ENCODE measurements around the gene CNGA2.
"Not testable (repeated sequence)": the region's sequence is repeated elsewhere in the genome, so short reads cannot be mapped to it uniquely, and the experiment has no call there.

The CNGA2 gene

GRCh38 chrX:151734446-151734845 is at the start of gene CNGA2:
Gene CNGA2, plus strand, starts transcription at chrX:151734746. Its CDS starts 3,738 bp downstream, at chrX:151738484.
- no peak for DNase-seq

DNA sequence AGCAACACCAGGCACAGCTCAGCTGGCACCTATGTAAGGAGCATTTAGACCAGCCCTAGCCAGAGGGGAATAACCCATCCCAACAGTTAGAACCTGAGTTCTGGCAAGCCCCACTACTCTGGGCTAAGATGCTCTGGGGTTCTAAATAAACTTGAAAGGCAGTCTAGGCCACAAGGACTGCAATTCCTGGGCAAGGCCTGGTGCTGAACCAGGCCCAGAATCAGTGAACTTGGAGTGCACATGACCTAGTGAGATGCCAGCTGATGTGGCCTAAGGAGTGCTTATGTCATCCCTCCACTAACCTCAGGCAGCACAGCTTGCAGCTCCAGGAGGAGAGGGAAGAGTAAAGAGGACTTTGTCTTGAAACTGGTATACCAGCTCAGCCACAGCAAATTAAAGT is 46.9 kb upstream of the CNGA2 start:
- DNase-seq, result no peak

- no peak for DNase-seq
Measured at GRCh38 chrX:151688695-151689094, 45.9 kb upstream of the CNGA2 start.

DNA sequence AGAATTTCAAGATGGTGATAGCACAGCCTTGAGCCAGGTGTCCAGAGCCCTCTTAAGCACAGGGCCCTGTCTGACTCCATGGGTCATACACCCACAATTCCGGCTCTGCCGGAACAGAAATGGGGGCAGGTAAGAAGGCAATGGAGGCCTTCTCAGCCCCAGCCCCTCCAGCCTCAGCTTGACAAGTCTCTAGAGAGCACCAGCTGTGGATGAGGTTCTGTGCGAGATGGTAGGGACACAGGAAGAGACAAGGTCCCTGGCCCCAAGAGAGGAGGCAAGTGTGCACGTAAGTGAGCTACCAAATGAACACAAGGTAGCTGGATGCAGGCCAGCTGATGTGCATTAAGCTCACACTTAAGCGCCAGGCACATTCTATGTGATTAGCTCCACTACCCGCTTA is 41.7 kb upstream of the CNGA2 start:
- DNase-seq, result no peak

- DNase-seq, result no peak
Measured at GRCh38 chrX:151694121-151694520, 40.4 kb upstream of the CNGA2 start.

DNA sequence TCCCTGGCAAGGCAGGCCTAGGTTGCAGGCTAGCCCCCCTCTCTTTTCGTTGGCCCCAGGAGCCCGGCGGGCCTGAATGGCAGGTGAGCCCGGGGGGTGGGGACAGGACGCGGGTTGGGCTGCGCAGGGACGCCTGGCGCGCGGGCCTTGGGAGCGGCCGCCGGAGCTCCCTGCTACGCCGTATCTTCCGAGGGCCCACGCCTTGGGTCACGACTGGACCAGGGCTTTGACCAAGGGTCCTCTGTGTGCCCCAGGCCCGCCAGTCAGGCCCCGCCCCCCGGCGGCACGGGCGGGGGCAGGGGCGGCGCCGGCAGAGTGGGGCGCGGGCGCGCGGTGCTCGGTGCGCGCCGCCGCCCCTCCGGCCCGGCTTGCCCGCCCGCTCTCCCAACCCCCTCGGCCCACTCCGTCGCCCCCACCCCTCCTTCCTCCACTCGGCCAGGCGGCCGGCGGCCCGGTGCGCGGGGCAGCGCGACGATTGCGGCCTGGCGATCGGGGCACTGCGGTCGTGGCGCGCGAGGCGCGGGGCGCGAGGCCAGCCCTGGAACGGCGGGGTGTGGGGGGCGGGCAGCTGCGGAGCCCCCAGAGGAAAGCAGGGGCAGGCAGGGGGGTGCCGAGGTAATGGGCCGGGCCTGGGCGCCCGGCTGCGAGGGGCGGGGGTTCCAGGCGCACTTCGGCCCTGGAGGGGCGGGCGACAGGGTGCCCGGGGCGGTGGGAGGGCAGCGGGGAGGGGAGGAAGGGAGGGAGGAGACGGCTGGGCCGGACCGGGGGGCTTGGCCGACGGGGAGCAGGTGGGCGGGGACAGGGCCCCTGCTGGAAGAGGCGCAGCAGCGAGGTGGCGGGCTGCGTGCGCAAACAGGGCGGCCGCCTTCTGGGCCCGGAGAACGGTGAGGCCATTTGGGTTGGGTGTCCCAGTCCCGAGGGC is 39.6 kb upstream of the CNGA2 start, which contains the start of gene PRRG3:
PRRG3 (plus strand) TSS at position 798 of the 922 bp plus-strand sequence. CDS start 3,357 bp downstream, outside the sequence.
- DNase-seq, result no peak

- DNase-seq, result no peak
Measured at GRCh38 chrX:151695583-151696340, 38.8 kb upstream of the CNGA2 start.

- not testable (repeated sequence) for DNase-seq
Measured at GRCh38 chrX:151697082-151697481, 37.5 kb upstream of the CNGA2 start.

GRCh38 chrX:151697522-151697921 is 37.0 kb upstream of the CNGA2 start:
- DNase-seq, result peak; percentile 29

GRCh38 chrX:151698485-151698884 is 36.1 kb upstream of the CNGA2 start:
- no peak for DNase-seq

- no peak for DNase-seq
Measured at GRCh38 chrX:151699746-151700145, 34.8 kb upstream of the CNGA2 start.

GRCh38 chrX:151700581-151700980 is 34.0 kb upstream of the CNGA2 start:
- no peak for DNase-seq

- no peak for DNase-seq
Measured at GRCh38 chrX:151701071-151701470, 33.5 kb upstream of the CNGA2 start.

- no peak for DNase-seq
Measured at GRCh38 chrX:151701531-151701930, 33.0 kb upstream of the CNGA2 start.

GRCh38 chrX:151702026-151702714 is 32.4 kb upstream of the CNGA2 start:
- DNase-seq, result no peak

GRCh38 chrX:151702741-151703340 is 31.7 kb upstream of the CNGA2 start:
- DNase-seq, result no peak

DNA sequence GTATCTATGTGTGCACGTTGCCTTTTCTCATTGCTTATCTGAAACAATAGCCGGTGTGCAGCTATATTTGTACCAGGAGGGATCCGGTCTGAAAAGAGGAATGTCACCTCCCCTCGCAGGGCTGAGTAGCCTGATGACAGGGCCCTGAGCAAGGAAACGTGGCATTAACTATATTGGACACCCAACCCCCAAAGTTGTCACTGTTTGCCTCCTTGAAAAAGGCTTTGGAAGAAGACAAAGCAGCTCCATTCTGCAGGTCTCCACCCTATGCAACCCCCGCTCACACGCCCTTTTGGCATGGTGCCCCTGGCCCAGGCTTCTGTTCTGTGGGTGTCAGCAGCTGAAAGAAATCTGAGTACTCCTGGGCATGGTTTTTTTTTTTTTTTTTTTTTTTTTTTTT is 31.1 kb upstream of the CNGA2 start:
- DNase-seq, result peak; percentile 13

DNA sequence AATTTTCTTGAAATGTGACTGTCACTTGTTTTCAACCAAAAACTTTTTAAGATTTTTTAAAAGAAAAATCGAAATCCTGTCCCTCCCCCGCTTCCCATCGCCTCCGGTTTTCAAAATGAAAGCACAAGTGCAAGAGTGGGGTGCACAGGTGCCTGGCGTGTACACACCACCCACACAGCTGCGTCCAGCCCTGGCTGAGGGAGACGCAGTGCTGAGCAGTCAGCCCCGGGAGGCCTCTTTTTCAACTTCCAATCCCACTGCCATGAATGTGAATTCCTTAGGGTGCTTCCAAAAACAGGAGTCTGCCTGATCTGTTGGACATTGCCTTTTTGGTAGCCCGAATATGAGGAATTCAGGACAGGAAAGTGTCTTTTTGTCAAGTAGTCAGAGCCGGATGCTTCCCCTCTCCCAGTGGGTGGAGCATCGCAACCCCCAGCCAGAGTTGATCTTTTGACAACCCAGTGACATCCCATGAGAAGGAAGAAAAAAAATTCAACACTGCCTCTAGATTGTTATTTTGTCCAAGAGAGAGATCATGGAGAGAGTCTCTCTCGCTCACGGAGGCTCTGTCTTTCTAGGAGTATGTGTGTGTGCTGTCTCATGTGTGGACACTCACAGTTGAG is 30.4 kb upstream of the CNGA2 start:
- DNase-seq, result no peak

DNA sequence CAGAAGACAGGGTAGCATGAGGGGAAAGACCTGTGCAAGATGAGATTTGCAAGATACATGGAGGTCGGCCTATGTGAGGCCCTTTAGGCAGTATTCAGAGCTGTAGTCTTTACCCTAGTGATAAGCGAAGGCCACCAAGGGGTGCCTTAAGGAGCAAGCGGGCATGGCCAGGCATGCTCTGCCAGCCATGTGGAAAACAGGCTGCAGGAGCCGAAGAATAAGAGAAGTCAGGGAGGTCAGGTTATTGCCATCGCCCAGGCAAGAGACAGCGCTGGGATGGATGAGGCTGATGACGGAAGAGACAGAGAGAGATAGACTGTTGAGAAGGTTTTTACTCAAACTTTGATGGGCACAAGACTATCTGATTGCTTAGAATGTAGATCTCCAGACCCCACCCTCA is 25.7 kb upstream of the CNGA2 start:
- DNase-seq, result no peak

- no peak for DNase-seq
Measured at GRCh38 chrX:151710457-151710856, 24.1 kb upstream of the CNGA2 start.

GRCh38 chrX:151711154-151711553 is 23.4 kb upstream of the CNGA2 start:
- no peak for DNase-seq

DNA sequence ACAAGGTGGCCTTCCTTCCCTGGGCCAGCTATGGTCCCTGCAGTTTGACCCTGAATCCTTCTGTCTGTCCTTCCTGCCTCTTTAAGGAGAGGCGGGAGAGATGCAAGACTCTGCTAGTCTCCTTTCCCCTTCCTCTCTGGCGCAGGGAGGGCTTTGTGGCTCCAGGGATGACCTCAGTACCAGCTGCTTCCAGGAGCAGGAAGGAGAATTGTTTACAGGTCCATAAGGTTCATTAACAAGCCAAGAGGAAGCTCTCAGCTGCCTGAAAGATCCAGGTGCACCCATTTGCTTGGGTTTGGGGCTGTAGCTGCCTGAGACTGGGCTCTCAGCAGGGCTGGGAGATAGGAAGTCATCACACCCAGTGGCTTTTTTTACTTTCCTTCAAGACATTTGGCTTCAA is 22.8 kb upstream of the CNGA2 start:
- DNase-seq, result no peak
